Spleen (tissue), 11 donors: ENCODE measurements around the gene TBL1XR1. TPM values are rescaled to one million over a fixed set of nuclear protein-coding genes. Genes with fewer than 3 reads are reported as not detected.
A peak's percentile ranks its signal among the peaks of the same experiment; 100 is the strongest.

ENCODE experiments used
- DNase-seq: peaks from one replicate; pipeline ENCODE4 v3.0.0-alpha.2; 2020
- H3K27ac ChIP-seq, 8 donors: fragments of 200-600 bp; sonication (generic) in 7 of 8; 1 replicate in 4 of 8; 2 replicates in 4 of 8; pipeline versions ENCODE4 v1.5.0 to v1.8.0; 2016 to 2021; ENCODE audit warnings: inconsistent platforms in 4 of 8, mild to moderate bottlenecking in 4 of 8, moderate library complexity in 1 of 8
- H3K27me3 ChIP-seq, 7 donors: fragments of 200-600 bp; sonication (generic) in 6 of 7; replicated peaks in 1 of 7; 1 replicate in 4 of 7; 2 replicates in 3 of 7; pipeline versions ENCODE4 v1.5.0 to v1.8.0; 2016 to 2021; ENCODE audit warnings: inconsistent platforms in 3 of 7, mild to moderate bottlenecking in 1 of 7
- H3K36me3 ChIP-seq, 6 donors: fragments of 200-600 bp; sonication (generic) in 5 of 6; 1 replicate in 4 of 6; 2 replicates in 2 of 6; pipeline versions ENCODE4 v1.5.0 to v1.8.0; 2016 to 2021; ENCODE audit warnings: inconsistent platforms in 2 of 6
- H3K4me1 ChIP-seq, 6 donors: fragments of 200-600 bp; sonication (generic) in 5 of 6; 1 replicate in 3 of 6; 2 replicates in 3 of 6; pipeline versions ENCODE4 v1.5.0 to v1.8.0; 2016 to 2021; ENCODE audit warnings: inconsistent platforms in 3 of 6
- H3K4me3 ChIP-seq, 8 donors: fragments of 200-600 bp; sonication (generic) in 7 of 8; 1 replicate in 4 of 8; 2 replicates in 4 of 8; pipeline versions ENCODE4 v1.5.0 to v1.8.0; 2016 to 2021; ENCODE audit warnings: inconsistent platforms in 4 of 8, mild to moderate bottlenecking in 4 of 8, moderate library complexity in 2 of 8
- H3K9me3 ChIP-seq, 8 donors: fragments of 200-600 bp; sonication (generic) in 7 of 8; 1 replicate in 4 of 8; 2 replicates in 4 of 8; pipeline versions ENCODE4 v1.5.0 to v1.8.0; 2016 to 2021; ENCODE audit warnings: inconsistent platforms in 4 of 8
- POLR2A ChIP-seq, 3 donors: fragments of 450-650 bp; IDR thresholded peaks; one replicate each; pipeline ENCODE4 v1.5.1; 2017; ENCODE audit warnings: antibody characterized with exemption in 3 of 3, mild to moderate bottlenecking in 1 of 3
- POLR2AphosphoS5 ChIP-seq, 3 donors: sonication (generic); formaldehyde crosslinking; IDR thresholded peaks; one replicate each; pipeline ENCODE4 v1.5.1; 2017; ENCODE audit warnings: antibody characterized with exemption in 3 of 3
- WGBS, 5 donors: extraction: QIAGEN DNeasy Blood & Tissue Kit in 3 of 5; methylation state at CpG; one replicate each; pipeline versions ENCODE4 v1.1.5 to v1.1.7; 2013 to 2018; 5-methylcytosine and 5-hydroxymethylcytosine counted together
- intact Hi-C: fragments of 100-400 bp; cut with DNase I; formaldehyde crosslinking; loops from one replicate; pipeline ENCODE4 v1.15.0; 2023; ENCODE audit warnings: low total_unique reads
- polyA plus RNA-seq, 3 donors: library from polyadenylated mRNA; stranded (reverse); fragments of 200-250 nt; gene quantifications; one replicate each; pipeline ENCODE4 v1.2.1, GENCODE V29; 2013
- total RNA-seq, 7 donors: library from RNA; depleted of rRNA in 3 of 7; stranded (reverse); fragments of >200 nt in 3 of 7; fragmentation: NEBNext Ultra II Directional in 4 of 7; extraction: Animal tissue kit (Norgen Biotek cat#: 25700) in 4 of 7; gene quantifications; one replicate each; pipeline versions ENCODE4 v1.1.0 to v1.2.1, GENCODE V29; 2016 to 2021
- TF ChIP-seq, protein P1 (sequence below), 11 experiments: fragments of 200-600 bp in 7 of 11; fragments of 450-650 bp in 4 of 11; sonication (generic) in 4 of 11; IDR thresholded peaks in 8 of 11; conservative IDR thresholded peaks in 3 of 11; 1 replicate in 7 of 11; 2 replicates in 4 of 11; pipeline versions ENCODE4 v1.4.0 to v1.8.0; 2016 to 2021; ENCODE audit warnings: antibody characterized with exemption in 11 of 11, inconsistent platforms in 4 of 11, mild to moderate bottlenecking in 1 of 11
- donor health status: healthy with polysubstance abuse.
- donor health status: DM: no; HTN: no; CAD: no; lungs with moderate emphysema.
- donor health status: DM: no; HTN: no; CAD: no.
- donor health status: Bipolar disorder and iron deficiency.
- donor health status: healthy.
- donor health status: DM: no; HTN: no; CAD: no.
- donor health status: DM: yes; HTN: yes; CAD: no.

The TBL1XR1 gene
- total and polyA plus RNA-seq, 10 donors, result 32.4 to 168 (median 97.2) TPM

DNA sequence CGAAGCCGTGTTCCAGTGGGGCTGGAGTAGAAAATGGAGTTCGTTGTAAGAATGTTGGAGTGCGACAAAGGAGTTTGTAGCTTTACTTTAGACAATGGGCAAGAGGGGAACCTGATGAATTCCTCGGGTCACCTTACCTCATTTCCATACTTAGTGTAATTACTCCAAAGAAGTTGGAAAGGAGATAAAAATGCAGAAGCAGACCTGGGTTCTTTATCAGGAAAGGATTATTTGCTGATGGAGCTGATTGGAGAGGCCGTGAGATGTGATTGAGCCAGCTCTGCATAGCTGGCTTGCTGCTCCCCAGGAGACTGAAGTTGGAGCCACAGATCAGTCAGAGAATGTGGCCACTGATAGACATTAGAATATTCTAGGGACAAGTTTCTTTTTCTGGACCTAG, 33.4 kb upstream of the TBL1XR1 start:
- DNase-seq, result no peak
- 80 to 96% (median 93%) methylated on average over 6 of the region's 6 CpGs for whole genome bisulfite sequencing, 5 donors
- no peak overlapping the region for H3K27ac ChIP-seq
- H3K4me1 ChIP-seq, result peaks cover 0 to 4% (median 0%) of the 10 kb centered on the region in 6 donors
- no peaks in the 10 kb centered on the region for H3K36me3 ChIP-seq
- no peak overlapping the region for H3K4me3 ChIP-seq
- TF ChIP-seq POLR2AphosphoS5 (IDR thresholded peaks at IDR 0.05) (no peak), POLR2A (IDR thresholded peaks at IDR 0.05) (no peak)
- TF ChIP-seq, protein P1, sequence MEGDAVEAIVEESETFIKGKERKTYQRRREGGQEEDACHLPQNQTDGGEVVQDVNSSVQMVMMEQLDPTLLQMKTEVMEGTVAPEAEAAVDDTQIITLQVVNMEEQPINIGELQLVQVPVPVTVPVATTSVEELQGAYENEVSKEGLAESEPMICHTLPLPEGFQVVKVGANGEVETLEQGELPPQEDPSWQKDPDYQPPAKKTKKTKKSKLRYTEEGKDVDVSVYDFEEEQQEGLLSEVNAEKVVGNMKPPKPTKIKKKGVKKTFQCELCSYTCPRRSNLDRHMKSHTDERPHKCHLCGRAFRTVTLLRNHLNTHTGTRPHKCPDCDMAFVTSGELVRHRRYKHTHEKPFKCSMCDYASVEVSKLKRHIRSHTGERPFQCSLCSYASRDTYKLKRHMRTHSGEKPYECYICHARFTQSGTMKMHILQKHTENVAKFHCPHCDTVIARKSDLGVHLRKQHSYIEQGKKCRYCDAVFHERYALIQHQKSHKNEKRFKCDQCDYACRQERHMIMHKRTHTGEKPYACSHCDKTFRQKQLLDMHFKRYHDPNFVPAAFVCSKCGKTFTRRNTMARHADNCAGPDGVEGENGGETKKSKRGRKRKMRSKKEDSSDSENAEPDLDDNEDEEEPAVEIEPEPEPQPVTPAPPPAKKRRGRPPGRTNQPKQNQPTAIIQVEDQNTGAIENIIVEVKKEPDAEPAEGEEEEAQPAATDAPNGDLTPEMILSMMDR (IDR thresholded peaks at IDR 0.05 in 8 of 11, conservative IDR thresholded peaks at IDR 0.05 in 3 of 11), result no peak
- intact Hi-C loops, result no loop called here
- peaks cover 0 to 2% (median 0%) of the 10 kb centered on the region in 8 donors for H3K9me3 ChIP-seq
- H3K27me3 ChIP-seq, result no peaks in the 10 kb centered on the region

DNA sequence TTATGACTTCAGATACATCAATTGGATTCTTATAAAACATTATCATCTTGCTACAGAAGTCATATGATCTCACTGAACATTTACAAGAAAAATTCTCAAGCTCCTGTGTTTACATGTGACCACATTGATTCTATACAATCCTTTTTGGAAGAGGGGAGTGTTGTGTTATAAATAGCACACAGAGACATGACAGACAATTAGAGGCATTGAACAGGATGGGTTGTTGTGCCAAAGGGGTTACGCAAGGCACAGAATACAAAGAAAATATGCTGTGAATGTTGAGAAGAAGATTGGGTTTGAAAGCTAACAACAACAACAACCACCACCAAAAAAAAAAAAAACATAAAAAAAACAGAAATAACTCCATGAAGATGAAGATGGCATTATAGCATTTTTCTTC, 32.5 kb upstream of the TBL1XR1 start:
- Histone ChIP-seq H3K9me3 (peaks cover 0 to 2% (median 0%) of the 10 kb centered on the region in 8 donors), H3K4me3 (no peak overlapping the region), H3K4me1 (peaks cover 0 to 5% (median 0%) of the 10 kb centered on the region in 6 donors), H3K27me3 (no peaks in the 10 kb centered on the region), H3K27ac (no peak overlapping the region), H3K36me3 (no peaks in the 10 kb centered on the region)
- TF ChIP-seq, protein P1 (IDR thresholded peaks at IDR 0.05 in 8 of 11, conservative IDR thresholded peaks at IDR 0.05 in 3 of 11), result no peak
- TF ChIP-seq POLR2A (IDR thresholded peaks at IDR 0.05) (no peak), POLR2AphosphoS5 (IDR thresholded peaks at IDR 0.05) (no peak)
- intact Hi-C loops, result loop anchor here (10.0 kb wide), 1 partner anchor 45 kb away; no protein-coding TSS in a partner anchor
- no peak for DNase-seq
- WGBS, 5 donors, result 90 to 97% (median 94%) methylated on average over 1 of the region's 1 CpG

DNA sequence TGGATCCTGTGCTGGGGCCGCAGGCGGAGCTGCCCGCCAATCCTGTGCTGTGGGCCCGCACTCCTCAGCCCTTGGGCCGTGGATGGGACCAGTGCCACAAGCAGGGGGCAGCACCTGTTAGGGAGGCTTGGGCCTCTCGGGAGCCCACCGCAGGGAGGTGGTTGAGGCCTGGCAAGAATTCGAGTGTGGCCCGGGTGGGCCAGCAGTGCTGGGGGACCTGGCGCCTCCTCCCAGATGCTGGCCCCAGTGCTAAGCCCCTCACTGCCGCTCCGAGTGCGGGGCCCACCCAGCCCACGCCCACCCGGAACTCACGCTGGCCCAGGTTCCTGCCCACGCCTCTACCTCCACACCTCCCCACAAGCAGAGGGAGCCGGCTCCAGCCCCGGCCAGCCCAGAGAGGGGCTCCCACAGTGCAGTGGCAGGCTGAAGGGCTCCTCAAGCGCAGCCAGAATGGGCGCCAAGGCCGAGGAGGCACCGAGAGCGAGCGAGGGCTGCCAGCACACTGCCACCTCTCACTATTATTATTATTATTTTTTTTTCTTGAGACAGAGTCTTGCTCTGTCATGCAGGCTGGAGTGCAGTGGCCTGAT, 31.4 kb upstream of the TBL1XR1 start:
- H3K36me3 ChIP-seq, result no peaks in the 10 kb centered on the region
- H3K4me3 ChIP-seq, result no peak overlapping the region
- no peak overlapping the region for H3K27ac ChIP-seq
- TF ChIP-seq POLR2A (IDR thresholded peaks at IDR 0.05), result no peak
- TF ChIP-seq, protein P1 (IDR thresholded peaks at IDR 0.05 in 8 of 11, conservative IDR thresholded peaks at IDR 0.05 in 3 of 11), result no peak
- TF ChIP-seq POLR2AphosphoS5 (IDR thresholded peaks at IDR 0.05), result no peak
- H3K9me3 ChIP-seq, result peaks cover 0 to 2% (median 0%) of the 10 kb centered on the region in 8 donors
- intact Hi-C loops, result loop anchor here (10.0 kb wide), 1 partner anchor 46 kb away; no protein-coding TSS in a partner anchor
- H3K4me1 ChIP-seq, result peaks cover 0 to 12% (median 2%) of the 10 kb centered on the region in 6 donors
- 94 to 97% (median 97%) methylated on average over 12 to 25 of the region's 25 CpGs for WGBS, 5 donors
- DNase-seq, result peak; percentile 63
- H3K27me3 ChIP-seq, result no peaks in the 10 kb centered on the region

DNA sequence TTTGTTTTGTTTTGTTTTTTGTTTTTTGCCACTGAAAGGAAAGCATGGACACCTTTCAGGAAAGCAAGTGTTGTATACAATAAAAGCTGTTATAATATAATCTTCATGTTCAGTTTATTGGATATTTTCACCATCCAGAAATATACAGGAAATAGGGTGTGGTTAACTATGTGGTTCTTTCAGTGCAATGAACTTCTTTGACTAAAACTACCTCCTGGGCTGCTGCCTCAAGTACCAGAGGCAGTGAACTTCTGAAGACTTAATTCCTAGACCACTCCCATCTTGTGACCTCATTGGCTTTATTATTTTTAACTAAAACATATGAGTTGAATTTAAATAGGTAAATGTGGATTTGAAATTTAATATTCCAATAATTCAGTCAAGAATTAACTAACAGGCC, 27.1 kb upstream of the TBL1XR1 start:
- Histone ChIP-seq H3K27me3 (no peaks in the 10 kb centered on the region), H3K36me3 (no peaks in the 10 kb centered on the region), H3K4me3 (no peak overlapping the region), H3K4me1 (peaks cover 0 to 25% (median 7%) of the 10 kb centered on the region in 6 donors), H3K9me3 (peaks cover 0 to 2% (median 0%) of the 10 kb centered on the region in 8 donors), H3K27ac (no peak overlapping the region)
- TF ChIP-seq POLR2A (IDR thresholded peaks at IDR 0.05), result no peak
- intact Hi-C loops, result loop anchor here (10.0 kb wide), 1 partner anchor 50 kb away; no protein-coding TSS in a partner anchor
- DNase-seq, result no peak
